GM12873 (cell line): ENCODE data around the gene GPRC5C.

Experiments
- CTCF ChIP-seq: IDR thresholded peaks from 2 replicates; pipeline ENCODE4 v1.5.1; 2012; ENCODE audit warnings: low read depth, mild to moderate bottlenecking, moderate library complexity, low read length, control low read depth; ENCODE audit not compliant: insufficient read depth; ENCODE audit errors: missing control alignments

The GPRC5C gene

GRCh38 chr17:74408262-74408661, 23.6 kb upstream of the GPRC5C start:
- no peak for TF ChIP-seq CTCF

GRCh38 chr17:74408815-74409214, 23.1 kb upstream of the GPRC5C start:
- TF ChIP-seq CTCF = no peak

- TF ChIP-seq CTCF = no peak
These were observed 21.9 kb upstream of the GPRC5C start for GRCh38 chr17:74410001-74410443.

GRCh38 chr17:74412581-74412980, 19.3 kb upstream of the GPRC5C start:
- no peak for TF ChIP-seq CTCF

GRCh38 chr17:74413491-74413890, 18.4 kb upstream of the GPRC5C start:
- no peak for TF ChIP-seq CTCF

- no peak for TF ChIP-seq CTCF
These were observed 17.4 kb upstream of the GPRC5C start for GRCh38 chr17:74414510-74414909.

- no peak for TF ChIP-seq CTCF
These were observed 16.1 kb upstream of the GPRC5C start for GRCh38 chr17:74415608-74416396.
